SK-N-SH (cell line): ENCODE data around the gene CCHCR1. TPM values are rescaled to one million over a fixed set of nuclear protein-coding genes. Genes with fewer than 3 reads are reported as not detected.
"Not testable (repeated sequence)": the region's sequence is repeated elsewhere in the genome, so short reads cannot be mapped to it uniquely, and the experiment has no call there.

ENCODE experiments used
- CTCF ChIA-PET: fragments of 300-600, 350-600 bp; formaldehyde crosslinking; extraction: SDS; loops from one replicate; lab custom pipeline; 2021; lab: Yijun Ruan, JAX
- POLR2A ChIA-PET: fragments of 350-600 bp; sonication (Branson Sonifier 250); formaldehyde crosslinking; extraction: SDS; loops from one replicate; lab custom pipeline; 2020; ENCODE audit warnings: antibody characterized with exemption, inconsistent platforms; lab: Yijun Ruan, JAX
- DNase-seq: peaks from one replicate; pipeline ENCODE4 v3.0.0; 2012
- H2AFZ ChIP-seq: fragments of 200-600 bp; sonication (generic); 2 replicates; pipeline ENCODE4 v1.8.1; 2016; ENCODE audit warnings: antibody characterized with exemption, mild to moderate bottlenecking, low read depth
- H3F3A ChIP-seq: fragments of 200-600 bp; sonication (generic); replicated peaks from 2 replicates; pipeline ENCODE3; 2016; ENCODE audit warnings: antibody characterized with exemption, mild to moderate bottlenecking; ENCODE audit not compliant: insufficient read depth
- H3K27ac ChIP-seq, 2 experiments: fragments of 200-500 bp in 1 of 2; fragments of 200-600 bp in 1 of 2; sonication (Bioruptor generic) in 1 of 2; sonication (generic), shearing (Covaris generic) in 1 of 2; 2 replicates each; pipeline versions ENCODE4 v1.5.1 to v1.6.1; 2014 to 2016; ENCODE audit warnings: low read depth in 2 of 2, inconsistent platforms in 1 of 2, low read length in 1 of 2, mild to moderate bottlenecking in 1 of 2, mixed read lengths in 1 of 2
- H3K27me3 ChIP-seq: fragments of 200-600 bp; sonication (generic), shearing (Covaris generic); 2 replicates; pipeline ENCODE4 v1.6.1; 2016; ENCODE audit warnings: mixed run types; ENCODE audit not compliant: insufficient read depth
- H3K36me3 ChIP-seq, 2 experiments: fragments of 200-500 bp in 1 of 2; fragments of 200-600 bp in 1 of 2; sonication (Bioruptor generic) in 1 of 2; sonication (generic) in 1 of 2; replicated peaks in 1 of 2; 2 replicates each; pipeline versions ENCODE3 to v1.5.1; 2014 to 2016; ENCODE audit warnings: low read length in 1 of 2, mild to moderate bottlenecking in 1 of 2; ENCODE audit not compliant: insufficient read depth in 2 of 2, control insufficient read depth in 1 of 2
- H3K4me1 ChIP-seq, 2 experiments: fragments of 200-500 bp in 1 of 2; fragments of 200-600 bp in 1 of 2; sonication (Bioruptor generic) in 1 of 2; sonication (generic), shearing (Covaris generic) in 1 of 2; 2 replicates each; pipeline versions ENCODE4 v1.5.1 to v1.6.1; 2014 to 2016; ENCODE audit warnings: low read depth in 1 of 2, low read length in 1 of 2, mixed run types in 1 of 2; ENCODE audit not compliant: insufficient read depth in 2 of 2, control insufficient read depth in 1 of 2
- H3K4me2 ChIP-seq: fragments of 200-600 bp; sonication (generic), shearing (Covaris generic); 2 replicates; pipeline ENCODE4 v1.6.1; 2017; ENCODE audit warnings: mixed run types
- H3K4me3 ChIP-seq, 2 experiments: fragments of 200-500 bp in 1 of 2; fragments of 200-600 bp in 1 of 2; sonication (Bioruptor generic) in 1 of 2; sonication (generic), shearing (Covaris generic) in 1 of 2; 2 replicates each; pipeline versions ENCODE4 v1.5.1 to v1.8.1; 2014 to 2016; ENCODE audit warnings: low read depth in 2 of 2, inconsistent platforms in 1 of 2, low read length in 1 of 2, mild to moderate bottlenecking in 1 of 2, mixed read lengths in 1 of 2, moderate library complexity in 1 of 2
- H3K79me2 ChIP-seq: fragments of 200-600 bp; sonication (generic); 2 replicates; pipeline ENCODE4 v1.8.1; 2017; ENCODE audit warnings: mild to moderate bottlenecking; ENCODE audit not compliant: insufficient read depth
- H3K9ac ChIP-seq: fragments of 200-600 bp; sonication (generic); 2 replicates; pipeline ENCODE4 v1.6.1; 2017; ENCODE audit warnings: mixed run types
- H3K9me2 ChIP-seq: fragments of 200-600 bp; sonication (generic); 2 replicates; pipeline ENCODE4 v1.6.1; 2017; ENCODE audit warnings: mixed run types
- H3K9me3 ChIP-seq: fragments of 200-600 bp; sonication (generic); 2 replicates; pipeline ENCODE4 v1.6.1; 2017; ENCODE audit warnings: mixed run types, mild to moderate bottlenecking, moderate library complexity
- H4K20me1 ChIP-seq: fragments of 200-600 bp; sonication (generic); 2 replicates; pipeline ENCODE4 v1.6.1; 2017; ENCODE audit warnings: mild to moderate bottlenecking, mixed run types; ENCODE audit not compliant: insufficient read depth
- CHD2 ChIP-seq: fragments of 150-350 bp; IDR thresholded peaks from 2 replicates; pipeline ENCODE4 v1.6.1; 2018; ENCODE audit warnings: low read length; ENCODE audit not compliant: partially characterized antibody
- CTCF ChIP-seq: fragments of 200-600 bp; sonication (generic); IDR thresholded peaks from 2 replicates; pipeline ENCODE4 v1.6.1; 2017; ENCODE audit warnings: antibody characterized with exemption, mild to moderate bottlenecking, moderate library complexity
- FOSL2 ChIP-seq: IDR thresholded peaks from 2 replicates; pipeline ENCODE4 v1.4.0; 2012; ENCODE audit warnings: low read depth, mild to moderate bottlenecking, moderate library complexity, borderline replicate concordance
- PBX3 ChIP-seq: IDR thresholded peaks from 2 replicates; pipeline ENCODE4; 2012
- RAD21 ChIP-seq: IDR thresholded peaks from 2 replicates; pipeline ENCODE4 v1.6.1; 2012; ENCODE audit warnings: mild to moderate bottlenecking, low read length
- SMC3 ChIP-seq: IDR thresholded peaks from 2 replicates; pipeline ENCODE4 v1.6.1; 2012; ENCODE audit warnings: low read depth, low read length, improper control_type of control experiment
- TAF1 ChIP-seq: IDR thresholded peaks from 2 replicates; pipeline ENCODE4 v1.6.1; 2012; ENCODE audit warnings: low read depth, mild to moderate bottlenecking, low read length, moderate library complexity, borderline replicate concordance
- TEAD4 ChIP-seq: IDR thresholded peaks from 2 replicates; pipeline ENCODE4 v1.4.0; 2012; ENCODE audit warnings: mild to moderate bottlenecking, borderline replicate concordance; ENCODE audit not compliant: insufficient read depth
- USF1 ChIP-seq: IDR thresholded peaks from 2 replicates; pipeline ENCODE4 v1.4.0; 2012; ENCODE audit warnings: low read depth, borderline replicate concordance
- WGBS: methylation state at CpG from one replicate; pipeline ENCODE4 v1.1.6; 2017; ENCODE audit warnings: low lambda C conversion rate; 5-methylcytosine and 5-hydroxymethylcytosine counted together
- polyA plus RNA-seq, 3 experiments: library from polyadenylated mRNA; depleted of rRNA; stranded (reverse); fragments of >200 nt; gene quantifications; 2 replicates each; pipeline ENCODE4 v1.2.3, GENCODE V29; 2012

CCHCR1 gene
- polyA plus RNA-seq, 1 of the 3 experiments (the other 2 are of a cell fraction) = 18.7 TPM

- Histone ChIP-seq H3K9ac (no peak overlapping the region), H4K20me1 (no peaks in the 10 kb centered on the region), H3K4me1 (peaks cover 0 to 5% of the 10 kb centered on the region in 2 experiments; a peak in 1 of 4 replicates), H3K27ac (no peak overlapping the region), H3K27me3 (no peaks in the 10 kb centered on the region), H3K9me2 (no peaks in the 10 kb centered on the region), H2AFZ (no peak overlapping the region), H3K4me2 (no peak overlapping the region), H3K79me2 (no peaks in the 10 kb centered on the region)
- POLR2A ChIA-PET = no interaction called here
- no peak for DNase-seq
- no peak for TF ChIP-seq SMC3
- TF ChIP-seq TEAD4 = no peak
- TF ChIP-seq PBX3 = no peak
- TF ChIP-seq USF1 = no peak
- no peak for TF ChIP-seq TAF1
- TF ChIP-seq CHD2 = no peak
- TF ChIP-seq FOSL2 = no peak
- TF ChIP-seq, all 33 proteins: peak for 0
- Histone ChIP-seq H3K4me3 (no peak overlapping the region), H3K36me3 (no peaks in the 10 kb centered on the region), H3F3A (no peaks in the 10 kb centered on the region), H3K9me3 (no peaks in the 10 kb centered on the region)
- 70% methylated on average over 8 of the region's 8 CpGs for WGBS
- CTCF ChIA-PET = interaction anchor here (0.7 to 5.2 kb wide), 18 partner anchors 12 to 394 kb away, joined by 3 to 89 read pairs (median 6); partner anchors contain the start of gene PSORS1C2
Measured at GRCh38 chr6:31193206-31193605, 35.6 kb upstream of the CCHCR1 start.

- H3F3A ChIP-seq, H3K9me3 ChIP-seq, H3K9ac ChIP-seq, H3K9me2 ChIP-seq, H3K4me1 ChIP-seq, H3K36me3 ChIP-seq, H3K4me2 ChIP-seq, H3K79me2 ChIP-seq, H2AFZ ChIP-seq, H3K27me3 ChIP-seq, H4K20me1 ChIP-seq, H3K27ac ChIP-seq, POLR2A ChIA-PET, H3K4me3 ChIP-seq: not testable (repeated sequence)
- TF ChIP-seq SMC3 (peak; percentile 68), RAD21 (peak; percentile 90), CTCF (peak; percentile 74)
- DNase-seq = peak; percentile 77
- WGBS = 57% methylated on average over 9 of the region's 10 CpGs
- CTCF ChIA-PET = interaction anchor here (0.6 to 5.2 kb wide), 22 partner anchors 10 to 393 kb away, joined by 3 to 89 read pairs (median 6); partner anchors contain the start of genes CCHCR1, PSORS1C2 and TCF19
Measured at GRCh38 chr6:31192431-31193105, 35.0 kb upstream of the CCHCR1 start.
